ENCODE results near the gene DRAM2. TPM values are rescaled to one million over a fixed set of nuclear protein-coding genes. Genes with fewer than 3 reads are reported as not detected.

The DRAM2 gene
- total and polyA plus RNA-seq, 2 of the 4 experiments (the other 2 are of a cell fraction), result 31.4 to 66.3 TPM

DNA sequence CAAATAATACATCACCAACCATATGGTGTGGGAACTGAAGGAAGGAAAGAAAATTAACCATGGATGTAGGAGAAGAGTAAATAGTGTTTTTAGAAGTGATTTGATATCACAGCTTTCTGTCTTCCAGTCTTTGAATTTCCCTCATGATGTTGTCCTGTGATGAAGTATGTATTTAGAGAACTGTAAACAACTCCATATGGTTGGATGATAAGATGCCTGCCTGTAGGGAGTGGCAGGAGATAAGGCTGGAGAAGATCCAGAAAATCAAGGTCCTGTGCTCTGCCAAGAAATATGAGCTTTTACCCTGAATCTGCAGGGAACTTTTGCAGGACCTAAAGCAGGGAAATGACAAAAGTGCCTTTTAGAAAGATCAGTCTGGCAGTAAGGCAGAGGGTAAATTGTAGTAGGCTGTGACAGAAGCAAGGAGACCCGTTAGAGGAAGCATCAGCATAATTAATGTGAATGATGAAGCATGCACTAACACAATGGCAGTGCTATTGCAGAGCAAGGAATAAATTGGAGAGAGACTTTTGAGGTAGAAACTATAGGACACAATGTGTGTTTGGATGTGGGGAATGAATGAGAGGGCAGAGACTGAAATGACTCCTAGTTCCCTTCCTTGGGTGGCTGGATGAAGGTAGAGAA lies 22.1 kb upstream of the DRAM2 start:
- no peak overlapping the region for H4K8ac ChIP-seq (ENCODE audit: low read depth in 2 of 2, low read length in 2 of 2)
- H3K18ac ChIP-seq (ENCODE audit: low read depth, low read length), result no peak overlapping the region
- no peak overlapping the region for H2AK9ac ChIP-seq (replicated peaks; ENCODE audit: low read depth, low read length, poor library complexity)
- in situ Hi-C loops (cut with MboI; ENCODE audit: low sequenced_read_pairs), result no loop called here
- H3K4me2 ChIP-seq (ENCODE audit: low read depth, low read length), result no peak overlapping the region
- TF ChIP-seq BHLHE40 (IDR thresholded peaks at IDR 0.05; ENCODE audit: low read depth, low read length), result no peak
- TF ChIP-seq NFE2L2 (IDR thresholded peaks at IDR 0.05; ENCODE audit: low read depth, low read length), result no peak
- no peak for TF ChIP-seq SMC3 (IDR thresholded peaks at IDR 0.05; ENCODE audit: low read depth, low read length)
- TF ChIP-seq, protein P1, sequence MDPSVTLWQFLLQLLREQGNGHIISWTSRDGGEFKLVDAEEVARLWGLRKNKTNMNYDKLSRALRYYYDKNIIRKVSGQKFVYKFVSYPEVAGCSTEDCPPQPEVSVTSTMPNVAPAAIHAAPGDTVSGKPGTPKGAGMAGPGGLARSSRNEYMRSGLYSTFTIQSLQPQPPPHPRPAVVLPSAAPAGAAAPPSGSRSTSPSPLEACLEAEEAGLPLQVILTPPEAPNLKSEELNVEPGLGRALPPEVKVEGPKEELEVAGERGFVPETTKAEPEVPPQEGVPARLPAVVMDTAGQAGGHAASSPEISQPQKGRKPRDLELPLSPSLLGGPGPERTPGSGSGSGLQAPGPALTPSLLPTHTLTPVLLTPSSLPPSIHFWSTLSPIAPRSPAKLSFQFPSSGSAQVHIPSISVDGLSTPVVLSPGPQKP (IDR thresholded peaks at IDR 0.05; ENCODE audit: borderline replicate concordance, low read depth, low read length), result no peak
- TF ChIP-seq, protein P2, sequence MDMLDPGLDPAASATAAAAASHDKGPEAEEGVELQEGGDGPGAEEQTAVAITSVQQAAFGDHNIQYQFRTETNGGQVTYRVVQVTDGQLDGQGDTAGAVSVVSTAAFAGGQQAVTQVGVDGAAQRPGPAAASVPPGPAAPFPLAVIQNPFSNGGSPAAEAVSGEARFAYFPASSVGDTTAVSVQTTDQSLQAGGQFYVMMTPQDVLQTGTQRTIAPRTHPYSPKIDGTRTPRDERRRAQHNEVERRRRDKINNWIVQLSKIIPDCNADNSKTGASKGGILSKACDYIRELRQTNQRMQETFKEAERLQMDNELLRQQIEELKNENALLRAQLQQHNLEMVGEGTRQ (IDR thresholded peaks at IDR 0.05; ENCODE audit: low read depth, low read length), result no peak
- TF ChIP-seq, protein P3, sequence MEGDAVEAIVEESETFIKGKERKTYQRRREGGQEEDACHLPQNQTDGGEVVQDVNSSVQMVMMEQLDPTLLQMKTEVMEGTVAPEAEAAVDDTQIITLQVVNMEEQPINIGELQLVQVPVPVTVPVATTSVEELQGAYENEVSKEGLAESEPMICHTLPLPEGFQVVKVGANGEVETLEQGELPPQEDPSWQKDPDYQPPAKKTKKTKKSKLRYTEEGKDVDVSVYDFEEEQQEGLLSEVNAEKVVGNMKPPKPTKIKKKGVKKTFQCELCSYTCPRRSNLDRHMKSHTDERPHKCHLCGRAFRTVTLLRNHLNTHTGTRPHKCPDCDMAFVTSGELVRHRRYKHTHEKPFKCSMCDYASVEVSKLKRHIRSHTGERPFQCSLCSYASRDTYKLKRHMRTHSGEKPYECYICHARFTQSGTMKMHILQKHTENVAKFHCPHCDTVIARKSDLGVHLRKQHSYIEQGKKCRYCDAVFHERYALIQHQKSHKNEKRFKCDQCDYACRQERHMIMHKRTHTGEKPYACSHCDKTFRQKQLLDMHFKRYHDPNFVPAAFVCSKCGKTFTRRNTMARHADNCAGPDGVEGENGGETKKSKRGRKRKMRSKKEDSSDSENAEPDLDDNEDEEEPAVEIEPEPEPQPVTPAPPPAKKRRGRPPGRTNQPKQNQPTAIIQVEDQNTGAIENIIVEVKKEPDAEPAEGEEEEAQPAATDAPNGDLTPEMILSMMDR (conservative IDR thresholded peaks at IDR 0.05; ENCODE audit: low read depth, low read length), result no peak
- TF ChIP-seq CEBPB (IDR thresholded peaks at IDR 0.05; ENCODE audit: low read depth, low read length), result no peak
- TF ChIP-seq RFX5 (IDR thresholded peaks at IDR 0.05; ENCODE audit: low read depth, low read length), result no peak
- no peak for TF ChIP-seq MAFK (IDR thresholded peaks at IDR 0.05; ENCODE audit: low read depth, low read length)
- TF ChIP-seq CHD1 (IDR thresholded peaks at IDR 0.05; ENCODE audit: low read depth, low read length), result no peak
- TF ChIP-seq MAZ (IDR thresholded peaks at IDR 0.05; ENCODE audit: borderline replicate concordance, low read depth, low read length), result no peak
- no peak for TF ChIP-seq POLR2A (IDR thresholded peaks at IDR 0.05; ENCODE audit: low read depth, low read length)
- H3K56ac ChIP-seq (ENCODE audit: extremely low read depth, insufficient read depth, low read length), result no peak overlapping the region
- no peak overlapping the region for H3K4ac ChIP-seq (ENCODE audit: low read depth, low read length)
- no peak overlapping the region for H2AK5ac ChIP-seq (ENCODE audit: low read depth, low read length)
- CTCF ChIA-PET, result interaction anchor here (1.1 to 1.6 kb wide), 2 partner anchors 11 to 19 kb away, joined by 3 read pairs; no protein-coding TSS in a partner anchor
- no peaks in the 10 kb centered on the region for H4K20me1 ChIP-seq (ENCODE audit: insufficient read depth, low read length)
- no TSS peak for BruUV-seq (replicated peaks)
- H2BK120ac ChIP-seq (ENCODE audit: low read depth, low read length), result no peak overlapping the region
- no peaks in the 10 kb centered on the region for H3K27me3 ChIP-seq (ENCODE audit: control insufficient read depth, insufficient read depth, low read length)
- H3K4me3 ChIP-seq (ENCODE audit: insufficient read depth, low read depth, low read length), result no peak overlapping the region
- H3K9ac ChIP-seq (ENCODE audit: low read depth, low read length), result no peak overlapping the region
- DNase-seq (peak; percentile 19), ATAC-seq (ENCODE audit: low read depth) (peak; percentile 35)
- dilution Hi-C loops (cut with HindIII; ENCODE audit: low sequenced_read_pairs, unreplicated experiment), result no loop called here
- no peak overlapping the region for H3K27ac ChIP-seq (ENCODE audit: insufficient read depth, low read length)
- H4K5ac ChIP-seq (ENCODE audit: low read depth, low read length), result no peak overlapping the region
- H3K9me3 ChIP-seq (ENCODE audit: control insufficient read depth, insufficient read depth, low read length), result no peaks in the 10 kb centered on the region
- H3K4me1 ChIP-seq (ENCODE audit: control insufficient read depth, insufficient read depth, low read length), result no peaks in the 10 kb centered on the region
- H2BK15ac ChIP-seq (ENCODE audit: low read depth, low read length), result no peak overlapping the region
- H3K36me3 ChIP-seq (ENCODE audit: control insufficient read depth, insufficient read depth, low read length), result peaks cover 3% of the 10 kb centered on the region; the same call in 1 of the 2 replicates
- H2AFZ ChIP-seq (replicated peaks; ENCODE audit: low read length, poor library complexity), result no peak overlapping the region
- POLR2A ChIA-PET (ENCODE audit: unreplicated experiment), result no interaction called here
- intact Hi-C loops (cut with micrococcal nuclease), result loop anchor here (2.0 to 5.0 kb wide), 2 partner anchors 21 to 120 kb away; partner anchors contain the start of genes CEPT1 and DRAM2
- no peak overlapping the region for H3K14ac ChIP-seq (replicated peaks; ENCODE audit: low read depth, low read length)
- peaks cover 5 to 15% of the 10 kb centered on the region in 2 experiments; a peak in 3 of 4 replicates for H3K79me1 ChIP-seq (ENCODE audit: low read depth in 1 of 2, low read length in 2 of 2)
- H4K91ac ChIP-seq (ENCODE audit: insufficient read depth, low read depth, low read length), result no peak overlapping the region
- H2BK5ac ChIP-seq (ENCODE audit: low read depth, low read length, poor library complexity, severe bottlenecking), result no peak overlapping the region
- H2BK20ac ChIP-seq (ENCODE audit: low read depth, low read length), result no peak overlapping the region
- no peak overlapping the region; the same call in 1 of the 2 replicates for H3K23ac ChIP-seq (ENCODE audit: low read depth, low read length)
- no peaks in the 10 kb centered on the region for H3K9me1 ChIP-seq (ENCODE audit: insufficient read depth, low read length)
- WGBS, 2 experiments (ENCODE audit: extremely low coverage in 2 of 2, insufficient read length in 1 of 2), result 14% methylated on average over 1 of the region's 1 CpG; no CpG with 5 or more reads in 1 of the 2 experiments
